Measurements from ENCODE around the gene GOLGA6L7.
"Not testable (repeated sequence)": the region's sequence is repeated elsewhere in the genome, so short reads cannot be mapped to it uniquely, and the experiment has no call there.

The GOLGA6L7 gene

GRCh38 chr15:28884151-28884940, 35.9 kb upstream of the GOLGA6L7 start:
- no peak for DNase-seq

- DNase-seq, result no peak
These were observed 33.2 kb upstream of the GOLGA6L7 start for GRCh38 chr15:28881600-28881999.

- no peak for DNase-seq
These were observed 32.7 kb upstream of the GOLGA6L7 start for GRCh38 chr15:28881170-28881569.

GRCh38 chr15:28880680-28881079, 32.2 kb upstream of the GOLGA6L7 start:
- DNase-seq, result no peak

GRCh38 chr15:28879551-28879950, 31.1 kb upstream of the GOLGA6L7 start:
- DNase-seq, result no peak

- DNase-seq, result no peak
These were observed 29.8 kb upstream of the GOLGA6L7 start for GRCh38 chr15:28878209-28878608.

GRCh38 chr15:28876845-28877185, 28.4 kb upstream of the GOLGA6L7 start:
- DNase-seq, result no peak

- peak in 19 of 51 donors; percentile 18 to 78 (median 40) for DNase-seq
These were observed 27.8 kb upstream of the GOLGA6L7 start for GRCh38 chr15:28876131-28876844.

- DNase-seq, result no peak
These were observed 27.1 kb upstream of the GOLGA6L7 start for GRCh38 chr15:28875461-28876000.

GRCh38 chr15:28873585-28874190, 25.2 kb upstream of the GOLGA6L7 start:
- peak in 1 of 51 donors; percentile 22 for DNase-seq

- no peak for DNase-seq
These were observed 24.6 kb upstream of the GOLGA6L7 start for GRCh38 chr15:28873006-28873405.

GRCh38 chr15:28871168-28871567, 22.7 kb upstream of the GOLGA6L7 start:
- no peak for DNase-seq

- DNase-seq, result no peak
These were observed 20.4 kb upstream of the GOLGA6L7 start for GRCh38 chr15:28868744-28869345.

GRCh38 chr15:28861589-28862293, 13.3 kb upstream of the GOLGA6L7 start:
- not testable (repeated sequence) for DNase-seq

- DNase-seq, result peak in 2 of 51 donors; percentile 20 to 23
These were observed 12.6 kb upstream of the GOLGA6L7 start for GRCh38 chr15:28861031-28861534.

GRCh38 chr15:28854578-28854977, 6.1 kb upstream of the GOLGA6L7 start:
- DNase-seq, result not testable (repeated sequence)

GRCh38 chr15:28853654-28854053, 5.2 kb upstream of the GOLGA6L7 start:
- DNase-seq, result not testable (repeated sequence)

GRCh38 chr15:28849766-28850165, 1.3 kb upstream of the GOLGA6L7 start:
- DNase-seq, result not testable (repeated sequence)

GRCh38 chr15:28849271-28849670, 827 bp upstream of the GOLGA6L7 start:
- not testable (repeated sequence) for DNase-seq

GRCh38 chr15:28847959-28848358, 485 bp downstream of the GOLGA6L7 start:
- not testable (repeated sequence) for DNase-seq

GRCh38 chr15:28847247-28847646, 1.2 kb downstream of the GOLGA6L7 start:
- not testable (repeated sequence) for DNase-seq
